ENCODE measurements around the gene HOXB13. TPM values are rescaled to one million over a fixed set of nuclear protein-coding genes. Genes with fewer than 3 reads are reported as not detected.

HOXB13 gene
- total and polyA plus RNA-seq, 3 donors from 2014 or later = 0.24 TPM; not detected in 2

- no peaks in the 10 kb centered on the region for H3K36me3 ChIP-seq (ENCODE audit: low read depth, missing control alignments)
- DNase-seq = no peak
- H3K9me3 ChIP-seq = no peaks in the 10 kb centered on the region
- no peaks in the 10 kb centered on the region for H3K4me1 ChIP-seq
- H3K27me3 ChIP-seq = no peaks in the 10 kb centered on the region
- no peak overlapping the region for H3K27ac ChIP-seq
- 76 to 78% methylated on average over 4 of the region's 4 CpGs for WGBS, 2 donors
- TF ChIP-seq CTCF (IDR thresholded peaks at IDR 0.05) (no peak), POLR2A (IDR thresholded peaks at IDR 0.05) (no peak)
- no peak overlapping the region for H3K4me3 ChIP-seq
- intact Hi-C loops (cut with DNase I; ENCODE audit: low total_unique reads) = no loop called here
Observed at GRCh38 chr17:48767263-48767774, 38.8 kb upstream of the HOXB13 start.

GRCh38 chr17:48761114-48761513, 32.6 kb upstream of the HOXB13 start:
- H3K4me3 ChIP-seq = no peak overlapping the region
- TF ChIP-seq POLR2A (IDR thresholded peaks at IDR 0.05) (no peak), CTCF (IDR thresholded peaks at IDR 0.05) (no peak)
- intact Hi-C loops (cut with DNase I; ENCODE audit: low total_unique reads) = no loop called here
- no peaks in the 10 kb centered on the region for H3K36me3 ChIP-seq (ENCODE audit: low read depth, missing control alignments)
- no peak for DNase-seq
- WGBS, 2 donors = 78 to 83% methylated on average over 6 of the region's 6 CpGs
- H3K4me1 ChIP-seq = peaks cover 13% of the 10 kb centered on the region
- no peaks in the 10 kb centered on the region for H3K9me3 ChIP-seq
- H3K27me3 ChIP-seq = no peaks in the 10 kb centered on the region
- no peak overlapping the region for H3K27ac ChIP-seq

GRCh38 chr17:48760411-48760810, 31.9 kb upstream of the HOXB13 start:
- WGBS, 2 donors = 28 to 37% methylated on average over 4 of the region's 4 CpGs
- no peaks in the 10 kb centered on the region for H3K36me3 ChIP-seq (ENCODE audit: low read depth, missing control alignments)
- no peaks in the 10 kb centered on the region for H3K9me3 ChIP-seq
- H3K27me3 ChIP-seq = no peaks in the 10 kb centered on the region
- no peak overlapping the region for H3K27ac ChIP-seq
- DNase-seq = peak; percentile 65
- H3K4me1 ChIP-seq = peaks cover 13% of the 10 kb centered on the region
- no peak overlapping the region for H3K4me3 ChIP-seq
- TF ChIP-seq CTCF (IDR thresholded peaks at IDR 0.05) (no peak), POLR2A (IDR thresholded peaks at IDR 0.05) (no peak)
- intact Hi-C loops (cut with DNase I; ENCODE audit: low total_unique reads) = no loop called here

GRCh38 chr17:48759288-48759687, 30.7 kb upstream of the HOXB13 start:
- Histone ChIP-seq H3K27ac (no peak overlapping the region), H3K4me1 (peaks cover 19% of the 10 kb centered on the region), H3K4me3 (no peak overlapping the region), H3K9me3 (no peaks in the 10 kb centered on the region), H3K36me3 (ENCODE audit: low read depth, missing control alignments) (no peaks in the 10 kb centered on the region), H3K27me3 (no peaks in the 10 kb centered on the region)
- TF ChIP-seq CTCF (IDR thresholded peaks at IDR 0.05) = no peak
- TF ChIP-seq POLR2A (IDR thresholded peaks at IDR 0.05) = no peak
- intact Hi-C loops (cut with DNase I; ENCODE audit: low total_unique reads) = no loop called here
- DNase-seq = no peak

- TF ChIP-seq POLR2A (IDR thresholded peaks at IDR 0.05) (no peak), CTCF (IDR thresholded peaks at IDR 0.05) (no peak)
- intact Hi-C loops (cut with DNase I; ENCODE audit: low total_unique reads) = no loop called here
- DNase-seq = no peak
- Histone ChIP-seq H3K4me3 (no peak overlapping the region), H3K27ac (no peak overlapping the region), H3K9me3 (no peaks in the 10 kb centered on the region), H3K36me3 (ENCODE audit: low read depth, missing control alignments) (no peaks in the 10 kb centered on the region), H3K4me1 (peaks cover 19% of the 10 kb centered on the region), H3K27me3 (no peaks in the 10 kb centered on the region)
- WGBS, 2 donors = 43 to 62% methylated on average over 2 of the region's 2 CpGs
Observed at GRCh38 chr17:48757524-48757961, 29.0 kb upstream of the HOXB13 start.
